GM06990 (cell line): Measurements from ENCODE around the gene STRN.

Experiments used
- DNase-seq: peaks from one replicate; pipeline ENCODE4 v3.0.0-alpha.2; 2011; ENCODE audit not compliant: insufficient read length; ENCODE audit errors: extremely low read depth
- H3K27me3 ChIP-seq: replicated peaks from 2 replicates; pipeline ENCODE4 v1.6.0; 2011; ENCODE audit warnings: low read length; ENCODE audit not compliant: control insufficient read depth, insufficient read depth
- H3K36me3 ChIP-seq: 2 replicates; pipeline ENCODE4 v1.5.1; 2011; ENCODE audit warnings: low read length; ENCODE audit not compliant: control insufficient read depth, insufficient read depth
- H3K4me3 ChIP-seq: replicated peaks from 2 replicates; pipeline ENCODE4 v1.5.1; 2011; ENCODE audit warnings: low read depth, mild to moderate bottlenecking, control low read depth, low read length
- TF ChIP-seq, protein P1 (sequence below): IDR thresholded peaks from 2 replicates; pipeline ENCODE4 v1.5.1; 2011; ENCODE audit warnings: low read length, control low read depth, mild to moderate bottlenecking, inconsistent platforms; ENCODE audit not compliant: insufficient read depth, poor library complexity, severe bottlenecking

The STRN gene

DNA sequence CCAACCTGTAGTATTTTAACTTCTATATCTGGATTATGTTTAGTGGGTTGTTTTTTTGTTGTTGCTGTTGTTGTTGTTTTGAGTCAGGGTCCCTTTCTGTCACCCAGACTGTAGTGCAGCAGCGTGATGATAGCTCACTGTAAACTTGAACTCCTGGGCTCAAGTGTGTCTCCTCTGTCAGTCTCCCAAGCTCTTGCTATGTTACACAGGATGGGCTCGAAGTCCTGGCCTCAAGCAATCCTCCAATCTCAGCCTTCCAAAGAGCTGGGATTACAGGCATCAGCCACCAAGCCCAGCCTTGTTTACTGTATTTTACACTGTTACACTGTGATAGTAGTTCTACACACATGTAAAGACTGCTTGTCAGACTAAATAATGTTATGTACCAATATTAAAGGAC lies 9.7 kb upstream of the STRN start:
- no peak for DNase-seq
- Histone ChIP-seq H3K4me3 (no peak overlapping the region), H3K27me3 (no peaks in the 10 kb centered on the region), H3K36me3 (0 out of 2 replicates have a peak, but pooled peaks cover 2% of the 10 kb centered on the region)
- TF ChIP-seq, protein P1, sequence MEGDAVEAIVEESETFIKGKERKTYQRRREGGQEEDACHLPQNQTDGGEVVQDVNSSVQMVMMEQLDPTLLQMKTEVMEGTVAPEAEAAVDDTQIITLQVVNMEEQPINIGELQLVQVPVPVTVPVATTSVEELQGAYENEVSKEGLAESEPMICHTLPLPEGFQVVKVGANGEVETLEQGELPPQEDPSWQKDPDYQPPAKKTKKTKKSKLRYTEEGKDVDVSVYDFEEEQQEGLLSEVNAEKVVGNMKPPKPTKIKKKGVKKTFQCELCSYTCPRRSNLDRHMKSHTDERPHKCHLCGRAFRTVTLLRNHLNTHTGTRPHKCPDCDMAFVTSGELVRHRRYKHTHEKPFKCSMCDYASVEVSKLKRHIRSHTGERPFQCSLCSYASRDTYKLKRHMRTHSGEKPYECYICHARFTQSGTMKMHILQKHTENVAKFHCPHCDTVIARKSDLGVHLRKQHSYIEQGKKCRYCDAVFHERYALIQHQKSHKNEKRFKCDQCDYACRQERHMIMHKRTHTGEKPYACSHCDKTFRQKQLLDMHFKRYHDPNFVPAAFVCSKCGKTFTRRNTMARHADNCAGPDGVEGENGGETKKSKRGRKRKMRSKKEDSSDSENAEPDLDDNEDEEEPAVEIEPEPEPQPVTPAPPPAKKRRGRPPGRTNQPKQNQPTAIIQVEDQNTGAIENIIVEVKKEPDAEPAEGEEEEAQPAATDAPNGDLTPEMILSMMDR = no peak

GRCh38 chr2:36975306-36975705 lies 9.0 kb upstream of the STRN start:
- H3K27me3 ChIP-seq = no peaks in the 10 kb centered on the region
- H3K36me3 ChIP-seq = 0 out of 2 replicates have a peak, but pooled peaks cover 2% of the 10 kb centered on the region
- DNase-seq = no peak
- H3K4me3 ChIP-seq = no peak overlapping the region
- TF ChIP-seq, protein P1 = no peak

- TF ChIP-seq, protein P1 = no peak
- no peaks in the 10 kb centered on the region for H3K36me3 ChIP-seq
- no peak overlapping the region for H3K4me3 ChIP-seq
- no peak for DNase-seq
- no peaks in the 10 kb centered on the region for H3K27me3 ChIP-seq
Observed at GRCh38 chr2:36973320-36973719, 7.0 kb upstream of the STRN start.

GRCh38 chr2:36971990-36972389 lies 5.7 kb upstream of the STRN start:
- no peak for DNase-seq
- no peaks in the 10 kb centered on the region for H3K27me3 ChIP-seq
- no peak overlapping the region for H3K4me3 ChIP-seq
- TF ChIP-seq, protein P1 = no peak
- H3K36me3 ChIP-seq = no peaks in the 10 kb centered on the region

DNA sequence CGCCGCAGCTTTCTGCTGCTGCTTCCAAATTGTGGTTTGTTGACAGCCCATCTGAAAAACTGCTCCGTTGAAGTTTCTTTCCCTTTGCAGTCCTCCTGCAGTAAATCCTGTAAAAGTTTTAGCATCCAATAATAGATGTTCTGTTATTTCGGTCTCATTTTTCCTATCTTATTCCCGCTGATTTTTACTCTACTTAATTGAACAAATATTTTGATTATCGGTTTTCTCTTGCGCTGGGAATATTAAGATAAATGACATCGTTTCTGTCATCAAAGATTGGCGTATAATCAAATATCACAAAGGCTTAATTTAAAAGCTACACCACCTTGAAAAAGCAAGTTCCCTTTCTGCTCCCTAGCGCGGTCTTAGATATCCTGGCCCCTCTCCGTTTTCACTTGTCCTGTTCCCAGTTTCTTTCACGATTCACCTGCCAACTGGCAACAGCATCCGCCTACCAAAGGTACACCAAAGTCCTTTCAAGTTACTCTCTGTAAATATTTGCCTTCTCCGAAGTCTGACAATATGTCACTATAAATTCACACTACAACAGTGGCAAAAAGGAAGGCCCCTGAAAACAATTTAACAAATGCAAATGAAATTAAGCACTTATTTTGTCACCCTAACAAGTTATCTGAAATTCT lies 1.0 kb upstream of the STRN start:
- Histone ChIP-seq H3K36me3 (no peaks in the 10 kb centered on the region), H3K27me3 (no peaks in the 10 kb centered on the region), H3K4me3 (peak overlapping the region; percentile 79)
- TF ChIP-seq, protein P1 = no peak
- no peak for DNase-seq
